Parathyroid adenoma (tissue), 2 donors: ENCODE results near the gene HNRNPA1.
"Not testable (repeated sequence)": the region's sequence is repeated elsewhere in the genome, so short reads cannot be mapped to it uniquely, and the experiment has no call there.

ENCODE experiments used
- H2AFZ ChIP-seq: fragments of 300-600 bp; sonication (generic); one replicate; pipeline ENCODE4 v1.7.0; 2017; ENCODE audit warnings: antibody characterized with exemption, mild to moderate bottlenecking
- H3K27ac ChIP-seq: fragments of 300-600 bp; sonication (generic); one replicate; pipeline ENCODE4 v1.7.0; 2017
- H3K27me3 ChIP-seq: fragments of 300-600 bp; sonication (generic); one replicate; pipeline ENCODE4 v1.7.0; 2017; ENCODE audit warnings: low read length; ENCODE audit not compliant: control insufficient read depth, insufficient read depth
- H3K36me3 ChIP-seq: fragments of 300-600 bp; sonication (generic); one replicate; pipeline ENCODE4 v1.7.0; 2017; ENCODE audit warnings: low read length; ENCODE audit not compliant: control insufficient read depth, insufficient read depth
- H3K4me1 ChIP-seq: fragments of 300-600 bp; sonication (generic); one replicate; pipeline ENCODE4 v1.7.0; 2017; ENCODE audit warnings: control low read depth
- H3K4me2 ChIP-seq: fragments of 300-600 bp; sonication (generic); one replicate; pipeline ENCODE4 v1.7.0; 2017; ENCODE audit warnings: low read length
- H3K4me3 ChIP-seq: fragments of 300-600 bp; sonication (generic); one replicate; pipeline ENCODE4 v1.7.0; 2017; ENCODE audit warnings: low read depth, low read length
- H3K79me2 ChIP-seq: fragments of 300-600 bp; sonication (generic); one replicate; pipeline ENCODE4 v1.7.0; 2017; ENCODE audit warnings: control low read depth
- H3K9ac ChIP-seq: fragments of 300-600 bp; sonication (generic); one replicate; pipeline ENCODE4 v1.7.0; 2017; ENCODE audit warnings: mild to moderate bottlenecking
- H3K9me3 ChIP-seq: fragments of 300-600 bp; sonication (generic); one replicate; pipeline ENCODE4 v1.7.0; 2017; ENCODE audit warnings: low read length; ENCODE audit not compliant: control insufficient read depth
- CTCF ChIP-seq: fragments of 300-600 bp; sonication (generic); IDR thresholded peaks from one replicate; pipeline ENCODE4 v1.7.0; 2017; ENCODE audit warnings: antibody characterized with exemption, mild to moderate bottlenecking
- donor health status: primary hyperparathyroidism.

Gene HNRNPA1

GRCh38 chr12:54304187-54304810 lies 23.8 kb downstream of the HNRNPA1 start:
- Histone ChIP-seq H3K36me3 (no peaks in the 10 kb centered on the region), H3K4me1 (peaks cover 15% of the 10 kb centered on the region), H3K27ac (peak overlapping the region; percentile 2), H3K79me2 (no peaks in the 10 kb centered on the region), H3K4me3 (no peak overlapping the region), H3K9me3 (no peaks in the 10 kb centered on the region), H3K27me3 (no peaks in the 10 kb centered on the region), H3K9ac (no peak overlapping the region), H2AFZ (peak overlapping the region; percentile 57), H3K4me2 (no peak overlapping the region)
- TF ChIP-seq CTCF, result no peak

- no peaks in the 10 kb centered on the region for H3K27me3 ChIP-seq
- no peaks in the 10 kb centered on the region for H3K36me3 ChIP-seq
- no peaks in the 10 kb centered on the region for H3K9me3 ChIP-seq
- H3K79me2 ChIP-seq, result no peaks in the 10 kb centered on the region
- no peak overlapping the region for H2AFZ ChIP-seq
- H3K4me2 ChIP-seq, result no peak overlapping the region
- peaks cover 2% of the 10 kb centered on the region for H3K4me1 ChIP-seq
- H3K4me3 ChIP-seq, result no peak overlapping the region
- no peak overlapping the region for H3K27ac ChIP-seq
- no peak for TF ChIP-seq CTCF
- no peak overlapping the region for H3K9ac ChIP-seq
Measured at GRCh38 chr12:54306925-54307741, 26.6 kb downstream of the HNRNPA1 start.

- Histone ChIP-seq H3K27me3 (no peaks in the 10 kb centered on the region), H3K9me3 (no peaks in the 10 kb centered on the region), H3K4me1 (no peaks in the 10 kb centered on the region), H3K79me2 (no peaks in the 10 kb centered on the region), H3K4me2 (no peak overlapping the region), H2AFZ (no peak overlapping the region), H3K36me3 (no peaks in the 10 kb centered on the region), H3K9ac (no peak overlapping the region), H3K27ac (no peak overlapping the region), H3K4me3 (no peak overlapping the region)
- TF ChIP-seq CTCF, result no peak
Measured at GRCh38 chr12:54311051-54311450, 30.5 kb downstream of the HNRNPA1 start.

- not testable (repeated sequence) for H3K4me2 ChIP-seq, H3K27ac ChIP-seq, H3K27me3 ChIP-seq, H3K9me3 ChIP-seq, H3K79me2 ChIP-seq, H3K4me3 ChIP-seq, H3K9ac ChIP-seq, H2AFZ ChIP-seq, H3K4me1 ChIP-seq, H3K36me3 ChIP-seq
Measured at GRCh38 chr12:54312309-54312708, 31.8 kb downstream of the HNRNPA1 start.

GRCh38 chr12:54321363-54321762 lies 40.8 kb downstream of the HNRNPA1 start:
- no peak overlapping the region for H2AFZ ChIP-seq
- H3K36me3 ChIP-seq, result no peaks in the 10 kb centered on the region
- H3K27ac ChIP-seq, result no peak overlapping the region
- no peaks in the 10 kb centered on the region for H3K9me3 ChIP-seq
- no peak overlapping the region for H3K9ac ChIP-seq
- H3K27me3 ChIP-seq, result no peaks in the 10 kb centered on the region
- H3K4me2 ChIP-seq, result no peak overlapping the region
- peaks cover 13% of the 10 kb centered on the region for H3K79me2 ChIP-seq
- no peak overlapping the region for H3K4me3 ChIP-seq
- no peaks in the 10 kb centered on the region for H3K4me1 ChIP-seq
- TF ChIP-seq CTCF, result no peak
